COLO668 (cell line): ENCODE results near the gene SLC37A1.

Source experiments
- DNase-seq: peaks from one replicate; lab custom pipeline; 2025; ENCODE audit not compliant: unreplicated experiment; lab: John Stamatoyannopoulos, UW

Gene SLC37A1

DNA sequence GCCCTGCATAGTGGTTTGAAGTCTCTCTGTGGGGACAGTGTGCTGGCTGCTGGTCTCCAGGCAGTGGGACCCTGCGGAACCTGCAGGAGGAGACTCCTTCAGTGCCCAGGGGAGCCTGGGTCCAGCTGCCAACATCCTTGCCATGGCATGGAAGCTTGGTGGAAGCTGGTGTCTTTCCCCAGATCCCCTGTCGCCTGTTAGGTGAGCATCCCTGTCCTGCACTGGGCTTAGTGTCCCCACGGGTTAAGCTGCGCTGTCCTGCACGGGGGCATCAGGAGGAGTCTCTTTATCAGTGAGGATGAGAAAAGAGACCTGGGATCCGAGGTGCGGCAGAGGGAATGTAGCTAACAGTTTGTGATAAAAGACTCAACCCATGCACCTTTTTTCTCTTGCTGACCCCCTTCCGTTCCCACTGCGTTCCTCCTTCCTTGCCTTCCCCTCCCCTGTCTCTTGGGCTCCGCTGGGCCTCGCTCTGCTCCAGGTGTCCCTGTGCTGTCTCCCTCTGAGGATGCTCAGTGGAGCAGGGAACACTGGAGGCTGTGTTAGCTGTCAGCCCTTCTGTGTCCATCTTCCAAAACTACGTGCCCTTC lies 59.3 kb downstream of the SLC37A1 start:
- DNase-seq = no peak

- no peak for DNase-seq
Measured at GRCh38 chr21:42574234-42575027, 60.8 kb downstream of the SLC37A1 start.

- no peak for DNase-seq
Measured at GRCh38 chr21:42575111-42575510, 61.5 kb downstream of the SLC37A1 start.

GRCh38 chr21:42576639-42577038 lies 63.0 kb downstream of the SLC37A1 start:
- DNase-seq = no peak

- no peak for DNase-seq
Measured at GRCh38 chr21:42578034-42578433, 64.4 kb downstream of the SLC37A1 start.

- DNase-seq = no peak
Measured at GRCh38 chr21:42578761-42579415, 65.2 kb downstream of the SLC37A1 start.

DNA sequence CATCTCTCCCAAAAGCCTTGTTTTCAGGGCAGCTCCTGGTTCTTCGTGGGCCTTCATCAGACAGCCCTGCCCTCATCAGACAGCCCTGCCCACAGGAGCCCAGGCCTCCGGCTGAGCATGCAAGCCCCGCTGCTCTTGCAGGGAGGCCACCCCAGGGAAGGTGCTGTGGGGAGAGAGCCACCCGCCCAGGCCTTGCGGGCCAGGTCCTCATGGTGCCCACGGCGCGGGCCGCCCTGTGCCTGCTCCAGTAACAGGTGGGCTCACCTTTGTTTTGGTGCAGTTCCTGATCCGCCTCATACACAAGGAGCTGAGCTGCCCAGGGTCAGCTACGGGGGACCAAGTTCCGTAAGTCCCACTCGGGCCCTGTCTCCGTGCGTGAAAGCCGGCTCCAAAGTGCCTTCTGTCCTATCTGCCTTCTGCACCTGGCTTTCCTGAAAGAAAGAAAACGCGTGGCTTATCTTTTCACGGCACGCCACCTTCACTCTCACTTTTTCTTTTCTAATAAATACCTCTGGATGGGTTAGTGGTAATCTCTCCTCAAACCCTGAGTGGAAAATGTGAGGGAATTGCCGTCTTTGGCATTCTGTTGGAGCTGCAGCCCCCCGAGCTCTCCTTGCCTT lies 65.9 kb downstream of the SLC37A1 start:
- no peak for DNase-seq

DNA sequence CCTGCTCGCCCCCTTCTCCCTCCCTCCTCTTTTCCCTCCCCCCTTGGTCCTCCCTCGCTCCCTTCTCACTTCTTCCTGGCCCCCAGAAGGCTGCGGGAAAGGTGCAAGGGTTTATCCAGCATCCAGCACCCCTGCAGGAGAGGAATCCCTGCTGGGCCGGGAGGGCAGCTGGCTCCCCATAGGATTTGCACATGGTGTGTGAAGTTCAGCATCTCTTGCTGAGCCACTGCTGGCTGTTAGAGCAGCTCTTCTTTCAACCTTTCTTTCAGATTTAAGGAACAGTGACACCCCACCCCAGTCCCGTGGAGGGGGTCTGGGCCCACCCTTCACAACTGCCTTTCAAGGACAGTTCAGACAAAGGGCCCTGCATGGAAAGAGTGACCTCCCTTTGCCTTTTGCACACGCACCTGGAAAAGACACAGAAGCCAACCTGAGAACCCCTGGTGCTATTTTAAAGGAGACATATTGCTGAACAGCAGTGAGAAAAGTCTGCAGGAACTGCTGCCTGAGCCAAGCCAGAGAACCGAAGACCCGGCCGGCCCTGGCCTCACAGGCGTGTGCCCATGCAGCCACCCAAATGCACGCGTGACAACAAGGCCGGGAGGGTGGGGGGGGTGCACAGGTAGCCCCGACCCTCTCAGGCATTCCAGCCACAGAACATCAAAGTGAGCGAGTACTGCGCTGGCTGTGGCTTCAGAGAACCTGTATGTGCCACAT lies 66.6 kb downstream of the SLC37A1 start:
- no peak for DNase-seq

DNA sequence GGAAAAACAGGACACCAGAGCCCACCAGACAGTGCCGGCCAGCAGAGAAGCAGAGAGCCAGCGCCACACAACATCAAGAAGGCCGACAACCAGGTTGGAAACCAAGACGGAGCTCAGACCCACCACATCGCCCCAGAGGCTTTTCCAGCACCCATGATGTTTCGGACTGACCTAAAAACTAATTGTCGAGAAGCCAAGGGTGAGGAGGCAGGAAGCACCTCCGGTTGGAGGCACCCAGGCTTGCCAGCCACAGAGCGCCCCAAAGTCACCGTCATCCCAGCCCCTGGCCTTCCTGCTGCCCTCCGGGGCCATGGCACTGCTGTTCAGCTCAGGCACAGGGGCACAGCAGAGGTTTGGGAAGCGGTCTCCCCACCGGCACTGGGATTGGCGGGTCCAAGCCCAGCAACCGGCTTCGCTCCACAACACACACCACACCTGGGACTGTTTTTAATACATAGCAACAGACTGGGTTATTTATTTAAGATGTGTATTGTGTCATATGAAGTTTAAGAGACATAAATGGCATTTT lies 67.2 kb downstream of the SLC37A1 start:
- DNase-seq = peak; percentile 20

DNA sequence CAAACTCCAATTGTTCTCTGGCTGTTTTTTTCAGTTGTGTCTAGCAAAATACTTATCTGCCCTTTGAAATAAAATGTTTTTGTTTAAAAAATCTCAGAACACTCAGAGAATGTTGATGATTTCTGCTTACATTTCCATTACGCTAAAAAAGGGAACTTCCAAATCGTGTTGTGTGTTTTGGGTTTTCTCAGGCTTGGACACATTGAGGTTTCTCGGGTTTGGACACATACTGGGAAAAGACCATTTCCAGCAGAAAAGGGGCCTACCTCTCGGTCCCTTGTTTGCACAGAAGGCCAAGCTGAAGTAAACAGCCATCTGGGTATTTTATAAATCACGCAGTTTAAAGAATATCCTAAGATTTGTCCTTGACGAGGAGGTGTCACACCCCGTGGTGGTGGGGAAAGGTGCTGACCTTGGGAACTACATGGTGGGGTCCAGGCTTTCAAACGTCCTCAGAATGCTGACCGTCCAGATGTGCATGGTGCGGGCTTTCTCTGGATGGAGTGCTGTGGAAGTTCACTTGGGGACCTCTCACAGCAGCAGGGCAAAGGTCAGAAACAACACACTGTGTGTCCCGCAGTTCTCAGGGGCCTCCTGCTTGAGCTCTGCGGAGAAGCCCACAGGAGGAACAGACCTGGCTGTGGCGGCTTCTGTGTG lies 67.8 kb downstream of the SLC37A1 start:
- no peak for DNase-seq

GRCh38 chr21:42581993-42582786 lies 68.5 kb downstream of the SLC37A1 start:
- DNase-seq = no peak

DNA sequence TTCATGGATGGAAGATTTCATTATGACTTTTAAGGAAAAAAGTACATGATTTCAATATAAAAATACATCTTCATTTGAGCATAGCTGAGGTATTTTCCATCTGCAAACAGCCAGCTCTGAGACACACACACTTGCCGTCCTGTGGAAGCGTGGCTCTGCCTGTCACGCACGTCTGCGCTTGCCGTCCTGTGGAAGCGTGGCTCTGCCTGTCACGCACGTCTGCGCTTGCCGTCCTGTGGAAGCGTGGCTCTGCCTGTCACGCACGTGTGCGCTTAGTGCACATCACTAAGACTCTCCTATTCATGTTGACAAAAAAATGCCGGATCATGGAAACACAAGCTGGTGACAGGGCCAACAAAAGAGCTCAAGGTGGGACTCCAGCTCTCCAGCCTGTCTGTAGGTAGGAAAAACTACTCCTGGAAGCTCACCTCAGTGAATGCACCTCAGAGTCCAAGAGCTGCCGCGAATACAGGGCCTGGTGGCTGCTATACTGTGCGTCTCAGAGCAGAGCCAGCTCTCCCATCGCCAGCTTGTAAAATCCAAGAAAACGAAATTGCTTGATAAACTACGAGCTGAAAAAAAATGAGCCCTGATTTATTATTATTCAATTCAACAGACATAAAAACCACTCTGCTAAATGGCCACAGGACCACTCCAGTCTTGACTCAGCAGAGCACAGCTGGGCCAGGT lies 69.3 kb downstream of the SLC37A1 start:
- no peak for DNase-seq

- no peak for DNase-seq
Measured at GRCh38 chr21:42583477-42584295, 70.0 kb downstream of the SLC37A1 start.

DNA sequence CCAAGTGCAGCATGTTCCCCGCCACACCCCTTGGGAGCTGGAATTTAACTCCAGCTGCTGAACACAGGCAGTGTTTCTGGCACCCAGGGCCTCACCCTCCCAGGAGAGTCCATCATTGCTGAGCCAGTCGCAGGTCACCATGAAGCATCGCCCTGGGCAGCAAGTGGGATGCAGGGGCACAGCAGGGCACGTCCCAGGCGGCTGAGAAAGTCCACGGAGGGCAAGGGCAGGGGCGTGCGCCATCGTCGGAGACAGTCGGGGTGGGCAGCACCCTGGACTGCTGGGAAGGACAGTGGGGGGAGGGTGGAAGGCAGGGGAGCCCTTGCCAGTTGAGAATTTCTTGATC lies 70.6 kb downstream of the SLC37A1 start:
- no peak for DNase-seq

DNA sequence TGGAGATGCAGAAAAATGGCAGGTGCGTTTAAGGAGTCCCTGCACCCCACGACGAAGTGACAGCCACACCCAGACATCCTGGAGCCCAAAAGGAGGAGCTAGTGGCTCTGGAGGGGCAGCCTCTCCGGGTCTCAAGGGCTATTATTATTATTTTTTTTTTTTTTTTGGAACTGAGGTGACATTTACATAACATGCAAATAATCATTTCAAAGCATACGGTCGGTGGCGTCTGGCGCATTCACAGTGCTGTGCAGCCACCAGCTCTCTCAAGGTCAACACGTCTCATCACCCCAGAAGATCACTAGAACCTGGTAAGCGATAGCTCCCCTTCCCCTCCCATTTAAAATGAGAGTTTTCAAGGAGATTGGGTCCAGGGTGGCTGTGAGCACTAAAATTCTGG lies 72.2 kb downstream of the SLC37A1 start:
- no peak for DNase-seq

GRCh38 chr21:42586406-42586805 lies 72.8 kb downstream of the SLC37A1 start:
- no peak for DNase-seq

GRCh38 chr21:42587036-42587435 lies 73.4 kb downstream of the SLC37A1 start:
- DNase-seq = no peak

GRCh38 chr21:42590431-42591131 lies 76.9 kb downstream of the SLC37A1 start:
- no peak for DNase-seq
